ENCODE results near the gene CEP120.

CEP120 gene

DNA sequence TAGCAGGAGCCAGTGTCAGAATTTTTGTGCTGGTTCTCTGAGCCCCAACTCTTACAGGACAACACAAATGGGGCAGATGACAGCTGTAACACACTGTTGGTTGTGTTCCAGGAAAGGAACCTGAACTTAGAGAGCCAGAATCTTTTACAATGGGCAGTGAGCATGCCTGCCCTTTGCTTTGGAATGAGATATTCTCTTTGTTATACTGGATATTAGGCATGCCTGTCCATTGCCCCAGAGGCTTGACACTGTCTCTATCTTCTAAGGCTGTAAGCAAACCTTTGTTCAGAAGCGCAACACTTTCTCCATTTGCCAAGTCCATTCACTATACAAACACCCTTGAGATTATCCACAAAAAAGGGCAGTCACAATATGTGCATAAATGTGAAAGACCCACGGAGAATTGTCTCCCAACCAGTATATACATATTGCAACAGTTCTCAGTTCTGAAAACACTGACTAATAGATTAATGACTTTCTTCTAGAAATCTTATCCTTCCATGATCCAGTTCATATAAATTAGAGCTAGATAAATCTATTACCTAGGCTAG lies 26.3 kb upstream of the CEP120 start:
- no peaks in the 10 kb centered on the region for H3K27me3 ChIP-seq (ENCODE audit: insufficient read depth, insufficient read length)
- no peaks in the 10 kb centered on the region for H3K9me3 ChIP-seq (ENCODE audit: insufficient read depth, low read length)
- H3K4me1 ChIP-seq (ENCODE audit: insufficient read depth, insufficient read length) = no peaks in the 10 kb centered on the region
- H3K9ac ChIP-seq (ENCODE audit: insufficient read length, low read depth) = no peak overlapping the region
- H3K36me3 ChIP-seq (ENCODE audit: insufficient read depth, insufficient read length, low read length) = no peaks in the 10 kb centered on the region
- TF ChIP-seq SUZ12 (IDR thresholded peaks at IDR 0.05; ENCODE audit: extremely low read depth, insufficient read depth, insufficient read length) (no peak), YY1 (IDR thresholded peaks at IDR 0.05; ENCODE audit: insufficient read depth, insufficient read length) (no peak)
- no peak overlapping the region for H3K4me3 ChIP-seq (ENCODE audit: insufficient read length, low read depth)
- no peak for DNase-seq (ENCODE audit: low read depth, low spot score)

DNA sequence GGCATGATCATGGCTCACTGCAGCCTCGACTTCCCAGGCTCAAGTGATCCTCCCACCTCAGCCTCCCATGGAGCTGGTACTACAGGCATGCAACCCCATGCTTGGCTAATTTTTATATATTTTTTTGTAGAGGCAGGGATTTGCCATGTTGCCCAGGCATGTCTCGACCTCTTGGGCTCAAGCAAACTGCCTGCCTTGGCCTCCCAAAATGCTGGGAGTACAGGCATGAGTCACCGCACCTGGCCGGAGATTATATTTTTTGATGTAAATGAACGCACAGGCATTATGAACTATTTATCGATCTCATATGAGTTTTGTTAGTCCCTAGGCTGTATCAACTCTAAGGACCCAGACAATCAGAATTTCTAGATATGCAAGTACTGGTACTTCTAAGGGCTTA lies 25.5 kb upstream of the CEP120 start:
- no peaks in the 10 kb centered on the region for H3K4me1 ChIP-seq (ENCODE audit: insufficient read depth, insufficient read length)
- H3K9me3 ChIP-seq (ENCODE audit: insufficient read depth, low read length) = no peaks in the 10 kb centered on the region
- no peak for TF ChIP-seq SUZ12 (IDR thresholded peaks at IDR 0.05; ENCODE audit: extremely low read depth, insufficient read depth, insufficient read length)
- no peak for TF ChIP-seq YY1 (IDR thresholded peaks at IDR 0.05; ENCODE audit: insufficient read depth, insufficient read length)
- no peak for TF ChIP-seq ZNF274 (IDR thresholded peaks at IDR 0.05; ENCODE audit: low read depth, low read length)
- no peaks in the 10 kb centered on the region for H3K27me3 ChIP-seq (ENCODE audit: insufficient read depth, insufficient read length)
- H3K36me3 ChIP-seq (ENCODE audit: insufficient read depth, insufficient read length, low read length) = no peaks in the 10 kb centered on the region
- no peak for DNase-seq (ENCODE audit: low read depth, low spot score)
- no peak overlapping the region for H3K9ac ChIP-seq (ENCODE audit: insufficient read length, low read depth)
- H3K4me3 ChIP-seq (ENCODE audit: insufficient read length, low read depth) = no peak overlapping the region

DNA sequence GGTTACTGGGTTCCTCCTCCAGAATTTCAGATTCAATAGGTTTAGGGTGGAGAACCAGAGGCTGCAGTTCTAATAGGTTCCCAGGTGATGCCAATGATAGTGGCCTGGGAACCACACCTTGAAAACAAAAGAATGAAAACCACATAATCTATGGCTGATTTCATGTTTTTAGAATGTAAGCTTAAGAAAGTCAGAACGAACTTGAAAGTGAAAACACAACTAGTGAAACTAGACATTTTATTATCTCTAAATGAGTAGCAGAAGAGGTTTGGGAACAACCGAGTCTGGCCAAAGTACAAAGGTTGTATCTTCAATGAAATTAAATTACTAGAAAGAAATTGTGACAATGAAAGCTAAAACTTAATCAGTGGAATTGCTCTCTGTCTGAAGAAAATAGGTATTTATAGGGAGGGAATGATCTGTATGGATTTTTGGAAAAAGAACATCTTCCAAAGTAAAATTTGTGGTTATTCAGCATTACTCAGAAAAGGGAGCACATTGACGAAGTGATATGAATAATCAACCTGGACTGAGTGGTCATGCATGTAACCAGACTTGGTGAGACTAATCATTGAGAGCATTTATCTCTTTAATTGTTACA lies 24.9 kb upstream of the CEP120 start:
- Histone ChIP-seq H3K9ac (ENCODE audit: insufficient read length, low read depth) (no peak overlapping the region), H3K36me3 (ENCODE audit: insufficient read depth, insufficient read length, low read length) (no peaks in the 10 kb centered on the region), H3K27me3 (ENCODE audit: insufficient read depth, insufficient read length) (no peaks in the 10 kb centered on the region), H3K4me3 (ENCODE audit: insufficient read length, low read depth) (no peak overlapping the region), H3K4me1 (ENCODE audit: insufficient read depth, insufficient read length) (no peaks in the 10 kb centered on the region), H3K9me3 (ENCODE audit: insufficient read depth, low read length) (no peaks in the 10 kb centered on the region)
- DNase-seq (ENCODE audit: low read depth, low spot score) = no peak
- TF ChIP-seq SUZ12 (IDR thresholded peaks at IDR 0.05; ENCODE audit: extremely low read depth, insufficient read depth, insufficient read length) = no peak
- no peak for TF ChIP-seq YY1 (IDR thresholded peaks at IDR 0.05; ENCODE audit: insufficient read depth, insufficient read length)
- no peak for TF ChIP-seq ZNF274 (IDR thresholded peaks at IDR 0.05; ENCODE audit: low read depth, low read length)

DNA sequence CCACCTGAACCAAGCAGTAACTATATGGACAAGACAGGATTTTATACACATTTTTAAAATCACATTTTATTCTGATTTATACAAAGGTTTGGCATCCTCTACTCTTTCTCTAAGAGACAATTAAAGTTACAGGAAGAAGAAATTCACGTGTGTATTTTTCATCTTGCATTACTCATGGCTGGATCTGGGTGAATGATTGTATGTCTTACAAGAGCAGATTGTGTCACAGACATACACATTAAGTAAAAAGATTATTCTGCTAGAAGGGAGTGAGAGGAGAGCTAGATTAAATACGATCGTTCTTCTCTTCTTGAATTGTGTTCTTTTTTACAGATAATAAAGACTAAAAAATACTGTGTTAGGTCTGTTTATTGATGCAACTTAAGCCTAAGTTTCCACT lies 20.8 kb upstream of the CEP120 start:
- Histone ChIP-seq H3K4me3 (ENCODE audit: insufficient read length, low read depth) (no peak overlapping the region), H3K27me3 (ENCODE audit: insufficient read depth, insufficient read length) (no peaks in the 10 kb centered on the region), H3K36me3 (ENCODE audit: insufficient read depth, insufficient read length, low read length) (no peaks in the 10 kb centered on the region), H3K9me3 (ENCODE audit: insufficient read depth, low read length) (no peaks in the 10 kb centered on the region), H3K4me1 (ENCODE audit: insufficient read depth, insufficient read length) (no peaks in the 10 kb centered on the region), H3K9ac (ENCODE audit: insufficient read length, low read depth) (no peak overlapping the region)
- DNase-seq (ENCODE audit: low read depth, low spot score) = no peak
- TF ChIP-seq YY1 (IDR thresholded peaks at IDR 0.05; ENCODE audit: insufficient read depth, insufficient read length) (no peak), ZNF274 (IDR thresholded peaks at IDR 0.05; ENCODE audit: low read depth, low read length) (no peak), SUZ12 (IDR thresholded peaks at IDR 0.05; ENCODE audit: extremely low read depth, insufficient read depth, insufficient read length) (no peak)

DNA sequence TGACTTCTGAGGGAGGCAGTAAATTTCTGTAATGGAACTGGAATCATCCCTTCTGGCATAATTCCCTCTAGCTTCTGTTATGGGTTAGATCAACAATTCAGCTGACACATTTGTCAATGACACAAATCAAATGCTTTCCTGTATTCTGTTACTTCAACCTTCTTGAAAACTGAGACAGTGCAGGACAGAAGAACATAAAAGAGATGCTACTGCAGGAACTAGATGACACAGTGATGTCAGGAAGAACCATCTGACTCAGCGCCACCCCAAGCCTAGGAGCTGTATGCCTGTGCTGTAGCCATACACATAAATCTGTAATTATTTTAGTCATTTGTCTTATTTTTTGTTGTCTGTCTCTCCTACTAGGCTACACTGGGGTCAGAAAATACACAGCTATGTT lies 18.2 kb upstream of the CEP120 start:
- H3K36me3 ChIP-seq (ENCODE audit: insufficient read depth, insufficient read length, low read length) = no peaks in the 10 kb centered on the region
- TF ChIP-seq SUZ12 (IDR thresholded peaks at IDR 0.05; ENCODE audit: extremely low read depth, insufficient read depth, insufficient read length) (no peak), ZNF274 (IDR thresholded peaks at IDR 0.05; ENCODE audit: low read depth, low read length) (no peak), YY1 (IDR thresholded peaks at IDR 0.05; ENCODE audit: insufficient read depth, insufficient read length) (no peak)
- no peaks in the 10 kb centered on the region for H3K4me1 ChIP-seq (ENCODE audit: insufficient read depth, insufficient read length)
- no peak overlapping the region for H3K4me3 ChIP-seq (ENCODE audit: insufficient read length, low read depth)
- no peaks in the 10 kb centered on the region for H3K9me3 ChIP-seq (ENCODE audit: insufficient read depth, low read length)
- H3K27me3 ChIP-seq (ENCODE audit: insufficient read depth, insufficient read length) = no peaks in the 10 kb centered on the region
- no peak for DNase-seq (ENCODE audit: low read depth, low spot score)
- H3K9ac ChIP-seq (ENCODE audit: insufficient read length, low read depth) = no peak overlapping the region

DNA sequence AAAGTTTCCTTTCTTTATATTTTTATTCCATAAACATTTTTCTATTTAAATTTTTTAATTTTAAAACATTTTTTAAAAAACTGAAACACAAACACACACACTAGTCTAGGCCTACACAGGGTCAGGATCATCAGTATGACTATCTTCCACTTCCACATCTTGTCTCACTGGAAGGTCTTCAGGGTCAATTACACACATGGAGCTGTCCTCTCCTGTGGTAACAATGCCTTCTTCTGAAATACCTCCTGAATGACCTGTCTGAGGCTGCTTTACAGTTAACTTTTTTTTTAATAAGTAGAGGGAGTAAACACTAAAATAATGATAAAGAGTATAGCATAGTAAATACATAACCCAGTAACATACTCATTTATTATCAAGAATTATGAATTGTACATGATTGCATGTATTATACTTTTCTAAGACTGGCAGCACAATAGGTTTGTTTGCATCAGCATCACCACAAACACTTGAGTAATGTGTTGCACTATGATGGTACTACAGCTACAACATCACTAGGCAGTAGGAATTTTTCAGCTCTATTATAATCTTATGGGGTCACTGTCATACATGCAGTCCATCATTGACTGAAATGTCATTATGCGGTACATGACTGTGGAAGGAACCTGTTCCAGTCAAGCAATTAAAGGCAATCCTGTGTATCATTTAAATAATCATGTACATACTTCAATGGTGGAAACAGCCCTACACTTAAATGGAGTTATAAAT lies 17.4 kb upstream of the CEP120 start:
- no peak for TF ChIP-seq YY1 (IDR thresholded peaks at IDR 0.05; ENCODE audit: insufficient read depth, insufficient read length)
- no peak for TF ChIP-seq SUZ12 (IDR thresholded peaks at IDR 0.05; ENCODE audit: extremely low read depth, insufficient read depth, insufficient read length)
- TF ChIP-seq ZNF274 (IDR thresholded peaks at IDR 0.05; ENCODE audit: low read depth, low read length) = no peak
- Histone ChIP-seq H3K9me3 (ENCODE audit: insufficient read depth, low read length) (no peaks in the 10 kb centered on the region), H3K9ac (ENCODE audit: insufficient read length, low read depth) (no peak overlapping the region), H3K36me3 (ENCODE audit: insufficient read depth, insufficient read length, low read length) (no peaks in the 10 kb centered on the region), H3K4me1 (ENCODE audit: insufficient read depth, insufficient read length) (no peaks in the 10 kb centered on the region), H3K4me3 (ENCODE audit: insufficient read length, low read depth) (no peak overlapping the region), H3K27me3 (ENCODE audit: insufficient read depth, insufficient read length) (no peaks in the 10 kb centered on the region)
- DNase-seq (ENCODE audit: low read depth, low spot score) = no peak

DNA sequence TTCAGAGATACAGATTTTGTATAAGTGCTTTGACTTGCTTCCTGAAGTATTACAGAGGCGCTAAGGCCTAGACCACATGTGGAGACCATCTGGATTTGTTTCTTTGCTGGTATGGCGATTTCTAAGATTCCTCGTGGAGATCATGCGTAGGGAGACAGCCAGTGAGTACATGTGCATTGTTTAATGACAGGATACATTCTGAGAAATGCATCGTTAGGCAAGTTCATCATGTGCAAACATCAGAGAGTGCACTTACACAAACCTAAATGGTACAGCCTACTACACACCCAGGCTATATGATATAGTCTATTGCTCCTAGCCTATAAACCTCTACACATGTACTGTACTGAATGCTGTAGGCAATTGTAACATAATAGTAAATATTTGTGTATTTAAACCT lies 16.5 kb upstream of the CEP120 start:
- Histone ChIP-seq H3K9me3 (ENCODE audit: insufficient read depth, low read length) (no peaks in the 10 kb centered on the region), H3K27me3 (ENCODE audit: insufficient read depth, insufficient read length) (no peaks in the 10 kb centered on the region), H3K4me1 (ENCODE audit: insufficient read depth, insufficient read length) (no peaks in the 10 kb centered on the region), H3K36me3 (ENCODE audit: insufficient read depth, insufficient read length, low read length) (no peaks in the 10 kb centered on the region), H3K4me3 (ENCODE audit: insufficient read length, low read depth) (no peak overlapping the region), H3K9ac (ENCODE audit: insufficient read length, low read depth) (no peak overlapping the region)
- TF ChIP-seq ZNF274 (IDR thresholded peaks at IDR 0.05; ENCODE audit: low read depth, low read length) = no peak
- no peak for TF ChIP-seq SUZ12 (IDR thresholded peaks at IDR 0.05; ENCODE audit: extremely low read depth, insufficient read depth, insufficient read length)
- no peak for TF ChIP-seq YY1 (IDR thresholded peaks at IDR 0.05; ENCODE audit: insufficient read depth, insufficient read length)
- DNase-seq (ENCODE audit: low read depth, low spot score) = no peak
